MM.1S (cell line): ENCODE data around the gene TGFBR3L.

ENCODE experiments used
- DNase-seq: peaks from one replicate; pipeline ENCODE4 v3.0.0-alpha.2; 2015
- H2AFZ ChIP-seq: fragments of 300-600 bp; sonication (generic); 2 replicates; pipeline ENCODE4 v1.6.0; 2016; ENCODE audit warnings: antibody characterized with exemption, low read length
- H3F3A ChIP-seq: fragments of 300-600 bp; sonication (generic); 2 replicates; pipeline ENCODE4 v1.6.1; 2016; ENCODE audit warnings: mild to moderate bottlenecking, antibody characterized with exemption, low read length, moderate library complexity, mixed read lengths; ENCODE audit not compliant: insufficient read depth
- H3K27ac ChIP-seq: fragments of 300-600 bp; sonication (generic); 2 replicates; pipeline ENCODE4 v1.5.1; 2016; ENCODE audit warnings: mild to moderate bottlenecking, low read length
- H3K27me3 ChIP-seq: fragments of 300-600 bp; sonication (generic); replicated peaks from 2 replicates; pipeline ENCODE4 v1.6.0; 2016; ENCODE audit warnings: low read length; ENCODE audit not compliant: insufficient read depth
- H3K36me3 ChIP-seq: fragments of 300-600 bp; sonication (generic); replicated peaks from 2 replicates; pipeline ENCODE4 v1.6.1; 2016; ENCODE audit warnings: mild to moderate bottlenecking, low read length, mixed read lengths; ENCODE audit not compliant: insufficient read depth
- H3K4me1 ChIP-seq: fragments of 300-600 bp; sonication (generic); 2 replicates; pipeline ENCODE4 v1.6.1; 2016; ENCODE audit warnings: low read length, mixed read lengths
- H3K4me2 ChIP-seq: fragments of 300-600 bp; sonication (generic); 2 replicates; pipeline ENCODE4 v1.6.0; 2016; ENCODE audit warnings: low read depth, low read length
- H3K4me3 ChIP-seq: fragments of 300-600 bp; sonication (generic); 2 replicates; pipeline ENCODE4 v1.5.1; 2016; ENCODE audit warnings: low read length, mixed read lengths
- H3K79me2 ChIP-seq: fragments of 300-600 bp; sonication (generic); 2 replicates; pipeline ENCODE4 v1.6.1; 2016; ENCODE audit warnings: mixed run types, low read length, mixed read lengths
- H3K9ac ChIP-seq: fragments of 300-600 bp; sonication (generic); 2 replicates; pipeline ENCODE4 v1.6.1; 2016; ENCODE audit warnings: low read length, mixed read lengths
- H3K9me2 ChIP-seq: fragments of 300-600 bp; sonication (generic); replicated peaks from 2 replicates; pipeline ENCODE4 v1.6.1; 2016; ENCODE audit warnings: mild to moderate bottlenecking, low read length, mixed read lengths; ENCODE audit not compliant: insufficient read depth
- H3K9me3 ChIP-seq: fragments of 300-600 bp; sonication (generic); replicated peaks from 2 replicates; pipeline ENCODE4 v1.6.1; 2016; ENCODE audit warnings: mild to moderate bottlenecking, low read length, mixed read lengths; ENCODE audit not compliant: insufficient read depth
- H4K20me1 ChIP-seq: fragments of 300-600 bp; sonication (generic); 2 replicates; pipeline ENCODE4 v1.6.1; 2016; ENCODE audit warnings: mild to moderate bottlenecking, low read length, moderate library complexity, mixed read lengths; ENCODE audit not compliant: insufficient read depth
- CTCF ChIP-seq: fragments of 300-600 bp; sonication (generic); IDR thresholded peaks from 2 replicates; pipeline ENCODE4 v1.5.1; 2016; ENCODE audit warnings: antibody characterized with exemption, low read length, mixed read lengths
- EZH2 ChIP-seq: fragments of 300-600 bp; sonication (generic); optimal IDR thresholded peaks from 2 replicates; pipeline ENCODE3; 2017; ENCODE audit warnings: low read depth, mild to moderate bottlenecking, antibody characterized with exemption, low read length, mixed read lengths
- EZH2phosphoT487 ChIP-seq: fragments of 300-600 bp; sonication (generic); IDR thresholded peaks from 2 replicates; pipeline ENCODE4 v1.6.1; 2018; ENCODE audit warnings: antibody characterized with exemption, low read length

The TGFBR3L gene

DNA sequence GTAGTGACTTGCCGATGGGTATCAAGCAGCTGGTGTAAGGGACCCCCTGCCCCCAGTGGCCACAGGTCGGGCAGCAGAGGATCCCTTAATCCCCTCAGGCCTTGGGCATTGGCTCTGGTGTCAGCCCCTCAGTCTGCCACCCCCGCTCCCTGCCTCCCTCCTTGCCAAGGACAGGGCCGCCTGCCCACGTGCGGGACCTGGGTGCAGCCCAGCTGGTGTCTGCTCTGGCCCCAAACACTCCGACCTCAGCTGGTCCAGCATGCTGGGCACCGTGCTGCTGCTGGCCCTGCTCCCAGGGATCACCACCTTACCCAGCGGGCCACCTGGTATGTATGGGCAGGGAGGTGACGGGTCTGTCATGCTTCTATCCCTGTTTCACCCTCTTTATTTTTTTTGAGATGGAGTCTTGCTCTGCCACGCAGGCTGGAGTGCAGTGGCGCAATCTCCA, at the start of gene TGFBR3L:
Gene TGFBR3L (plus strand): TSS at position 233 of the 448 bp plus-strand sequence.
- H3K9me3 ChIP-seq = no peaks in the 10 kb centered on the region
- TF ChIP-seq EZH2phosphoT487 = no peak
- TF ChIP-seq EZH2 = no peak
- no peak for TF ChIP-seq CTCF
- H3K9me2 ChIP-seq = no peaks in the 10 kb centered on the region
- 0 out of 2 replicates have a peak, but pooled peaks cover 6% of the 10 kb centered on the region for H4K20me1 ChIP-seq
- no peak for DNase-seq
- peaks cover 10% of the 10 kb centered on the region; the same call in 1 of the 2 replicates for H3K4me1 ChIP-seq
- H3K27ac ChIP-seq = no peak within 1 kb of the TSS
- no peak within 1 kb of the TSS for H3K4me2 ChIP-seq
- H3K27me3 ChIP-seq = peaks cover 30% of the 10 kb centered on the region
- peaks cover 14% of the 10 kb centered on the region for H3F3A ChIP-seq
- no peak within 1 kb of the TSS for H3K4me3 ChIP-seq
- no peak within 1 kb of the TSS for H2AFZ ChIP-seq
- no peaks in the 10 kb centered on the region for H3K79me2 ChIP-seq
- H3K9ac ChIP-seq = no peak within 1 kb of the TSS
- H3K36me3 ChIP-seq = no peaks in the 10 kb centered on the region; the same call in 1 of the 2 replicates

DNA sequence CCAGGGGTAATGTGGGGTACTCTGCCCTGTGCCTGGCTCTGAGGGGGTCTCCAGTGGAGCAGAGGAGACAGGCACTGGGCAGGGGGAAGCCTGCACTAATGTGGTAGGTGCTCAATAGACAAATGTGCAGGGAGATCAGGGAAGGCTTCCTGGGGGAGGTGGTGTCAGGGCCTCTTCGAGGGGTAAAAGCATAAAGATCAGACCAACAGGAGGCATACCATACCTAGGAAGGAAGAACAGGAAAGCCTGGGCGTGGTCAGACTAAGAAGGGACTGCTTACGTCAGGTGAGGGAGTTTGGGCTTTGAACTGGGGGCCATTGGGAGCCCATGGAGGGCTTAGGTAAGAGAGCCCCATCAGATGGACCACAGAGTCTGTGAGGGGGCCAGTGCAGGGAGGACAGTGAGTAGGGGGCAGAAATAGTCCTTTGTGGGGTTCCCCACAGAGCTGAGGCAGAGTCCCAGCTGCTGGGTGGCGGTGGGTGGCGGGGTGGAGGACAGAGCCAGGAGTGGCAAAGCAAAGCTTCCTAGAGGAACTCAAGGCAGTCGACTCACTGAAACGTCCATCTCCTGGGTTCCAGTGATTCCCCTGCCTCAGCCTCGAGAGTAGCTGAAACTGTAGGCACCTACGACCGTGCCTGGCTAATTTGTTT, 49.2 kb upstream of the TGFBR3L start:
- H3K79me2 ChIP-seq = no peaks in the 10 kb centered on the region
- H3K9me3 ChIP-seq = no peaks in the 10 kb centered on the region
- H3K27me3 ChIP-seq = peaks cover 14% of the 10 kb centered on the region
- H3K27ac ChIP-seq = no peak overlapping the region
- DNase-seq = peak; percentile 29
- H3K9me2 ChIP-seq = no peaks in the 10 kb centered on the region
- TF ChIP-seq EZH2 (no peak), CTCF (peak; percentile 20)
- H3F3A ChIP-seq = no peaks in the 10 kb centered on the region
- peaks cover 10% of the 10 kb centered on the region for H3K4me1 ChIP-seq
- no peaks in the 10 kb centered on the region for H3K36me3 ChIP-seq
- peak overlapping the region; percentile 51 for H3K4me3 ChIP-seq
- H3K9ac ChIP-seq = peak overlapping the region; percentile 24; the same call in 1 of the 2 replicates
- H3K4me2 ChIP-seq = peak overlapping the region; percentile 68
- no peaks in the 10 kb centered on the region for H4K20me1 ChIP-seq
- H2AFZ ChIP-seq = peak overlapping the region; percentile 37

DNA sequence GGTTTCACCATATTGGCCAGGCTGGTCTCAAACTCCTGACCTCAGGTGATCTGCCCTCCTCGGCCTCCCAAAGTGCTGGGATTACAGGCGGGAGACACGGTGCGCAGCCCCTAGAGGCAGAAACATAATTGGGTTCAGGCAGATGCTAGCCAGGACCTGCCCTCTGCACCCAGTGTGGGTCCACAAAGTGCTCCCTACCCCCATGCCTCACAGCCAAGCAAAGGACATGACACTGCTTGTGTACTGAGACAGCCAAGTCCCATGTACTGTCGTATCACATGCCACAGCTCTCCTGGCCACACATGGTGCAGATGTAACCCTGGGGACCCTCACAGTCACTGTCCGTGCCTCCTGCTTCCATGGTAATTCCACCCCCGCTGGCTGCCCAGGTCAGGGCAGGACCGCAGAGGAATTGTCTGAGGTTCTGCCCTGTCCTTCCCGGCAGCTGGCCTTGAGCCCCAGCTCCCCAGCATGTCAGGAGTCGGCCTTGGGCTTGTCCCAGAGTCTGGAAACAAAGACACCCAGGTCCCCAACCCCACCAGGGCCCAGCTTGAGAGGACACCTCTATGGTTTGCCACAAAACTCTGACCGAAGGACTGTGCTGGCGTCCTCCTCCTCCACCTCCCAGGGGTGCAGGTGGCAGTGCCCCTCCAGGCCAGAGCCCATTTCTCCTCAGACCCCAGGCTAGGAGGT, 48.1 kb upstream of the TGFBR3L start:
- TF ChIP-seq CTCF (no peak), EZH2 (no peak), EZH2phosphoT487 (no peak)
- no peaks in the 10 kb centered on the region for H3K9me3 ChIP-seq
- peaks cover 14% of the 10 kb centered on the region for H3K27me3 ChIP-seq
- no peak overlapping the region for H3K4me2 ChIP-seq
- no peaks in the 10 kb centered on the region for H4K20me1 ChIP-seq
- H3K27ac ChIP-seq = no peak overlapping the region
- no peak for DNase-seq
- no peak overlapping the region for H2AFZ ChIP-seq
- no peaks in the 10 kb centered on the region for H3K36me3 ChIP-seq
- peaks cover 17% of the 10 kb centered on the region for H3K4me1 ChIP-seq
- H3F3A ChIP-seq = peaks cover 8% of the 10 kb centered on the region
- H3K9ac ChIP-seq = no peak overlapping the region
- no peak overlapping the region for H3K4me3 ChIP-seq
- no peaks in the 10 kb centered on the region for H3K9me2 ChIP-seq
- no peaks in the 10 kb centered on the region for H3K79me2 ChIP-seq
